Cardiac muscle cell (in vitro differentiated cells and primary cell): ENCODE measurements around the gene RASA3. TPM values are rescaled to one million over a fixed set of nuclear protein-coding genes. Genes with fewer than 3 reads are reported as not detected.

Source experiments
- DNase-seq, 2 donors: peaks; one replicate each; pipeline versions ENCODE4 v3.0.0 to v3.0.0-alpha.2; 2010 to 2017; ENCODE audit warnings: low read depth in 1 of 2, low spot score in 1 of 2
- H3K27ac ChIP-seq: fragments of 200-600 bp; sonication (generic); 2 replicates; pipeline ENCODE4 v1.5.1; 2016
- H3K27me3 ChIP-seq: fragments of 200-600 bp; sonication (generic); 2 replicates; pipeline ENCODE4 v1.6.0; 2016; ENCODE audit warnings: control low read depth
- H3K36me3 ChIP-seq: fragments of 200-600 bp; sonication (generic); 2 replicates; pipeline ENCODE4 v1.5.1; 2016; ENCODE audit warnings: control low read depth
- H3K4me1 ChIP-seq: fragments of 200-600 bp; sonication (generic); 2 replicates; pipeline ENCODE4 v1.8.1; 2017; ENCODE audit warnings: low read depth, mild to moderate bottlenecking, mixed run types
- H3K4me3 ChIP-seq: fragments of 200-600 bp; sonication (generic); 2 replicates; pipeline ENCODE4 v1.5.1; 2016; ENCODE audit warnings: mild to moderate bottlenecking
- H3K9me3 ChIP-seq: fragments of 200-600 bp; sonication (generic); 2 replicates; pipeline ENCODE4 v1.5.1; 2017; ENCODE audit warnings: low read depth, mild to moderate bottlenecking, control low read depth
- polyA plus RNA-seq: library from polyadenylated mRNA; unstranded; fragments of >200 nt; fragmentation: Nextera tagmentation; extraction: Ambion mirVana; gene quantifications from 2 replicates; pipeline ENCODE4 v1.2.1, GENCODE V29; 2016
- total RNA-seq: library from RNA; depleted of rRNA; stranded (reverse); fragments of >200 nt; gene quantifications from 2 replicates; pipeline ENCODE4 v1.2.3, GENCODE V29; 2016
- TF ChIP-seq, protein P1 (sequence below): IDR thresholded peaks from 2 replicates; pipeline ENCODE4 v1.5.1; 2012; ENCODE audit warnings: low read depth, mild to moderate bottlenecking, low read length

Gene RASA3
- total and polyA plus RNA-seq, 2 experiments from 2014 or later = 14.0 to 26.0 TPM

DNA sequence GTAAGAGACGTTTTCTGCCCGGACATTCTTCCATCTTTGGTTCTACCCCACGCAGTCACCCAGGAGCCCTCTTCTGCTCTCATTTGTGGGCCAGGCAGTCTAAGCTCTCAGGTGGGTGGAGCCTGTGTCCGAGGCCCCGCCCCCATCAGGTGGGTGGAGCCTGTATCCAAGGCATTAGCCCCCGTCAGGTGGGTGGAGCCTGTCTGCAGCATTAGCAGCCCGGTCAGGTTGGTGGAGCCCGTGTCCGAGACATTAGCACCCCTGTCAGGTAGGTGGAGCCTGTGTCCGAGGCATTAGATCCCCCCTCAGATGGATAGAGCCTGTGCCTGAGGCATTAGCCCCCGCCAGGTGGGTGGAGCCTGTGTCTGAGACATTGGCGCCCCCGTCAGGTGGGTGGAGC lies 113.1 kb downstream of the RASA3 start:
- H3K36me3 ChIP-seq = no peaks in the 10 kb centered on the region
- H3K4me1 ChIP-seq = no peaks in the 10 kb centered on the region
- no peaks in the 10 kb centered on the region for H3K9me3 ChIP-seq
- H3K4me3 ChIP-seq = no peak overlapping the region
- no peak overlapping the region for H3K27ac ChIP-seq
- no peak for DNase-seq
- TF ChIP-seq, protein P1, sequence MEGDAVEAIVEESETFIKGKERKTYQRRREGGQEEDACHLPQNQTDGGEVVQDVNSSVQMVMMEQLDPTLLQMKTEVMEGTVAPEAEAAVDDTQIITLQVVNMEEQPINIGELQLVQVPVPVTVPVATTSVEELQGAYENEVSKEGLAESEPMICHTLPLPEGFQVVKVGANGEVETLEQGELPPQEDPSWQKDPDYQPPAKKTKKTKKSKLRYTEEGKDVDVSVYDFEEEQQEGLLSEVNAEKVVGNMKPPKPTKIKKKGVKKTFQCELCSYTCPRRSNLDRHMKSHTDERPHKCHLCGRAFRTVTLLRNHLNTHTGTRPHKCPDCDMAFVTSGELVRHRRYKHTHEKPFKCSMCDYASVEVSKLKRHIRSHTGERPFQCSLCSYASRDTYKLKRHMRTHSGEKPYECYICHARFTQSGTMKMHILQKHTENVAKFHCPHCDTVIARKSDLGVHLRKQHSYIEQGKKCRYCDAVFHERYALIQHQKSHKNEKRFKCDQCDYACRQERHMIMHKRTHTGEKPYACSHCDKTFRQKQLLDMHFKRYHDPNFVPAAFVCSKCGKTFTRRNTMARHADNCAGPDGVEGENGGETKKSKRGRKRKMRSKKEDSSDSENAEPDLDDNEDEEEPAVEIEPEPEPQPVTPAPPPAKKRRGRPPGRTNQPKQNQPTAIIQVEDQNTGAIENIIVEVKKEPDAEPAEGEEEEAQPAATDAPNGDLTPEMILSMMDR = no peak
- no peaks in the 10 kb centered on the region for H3K27me3 ChIP-seq

DNA sequence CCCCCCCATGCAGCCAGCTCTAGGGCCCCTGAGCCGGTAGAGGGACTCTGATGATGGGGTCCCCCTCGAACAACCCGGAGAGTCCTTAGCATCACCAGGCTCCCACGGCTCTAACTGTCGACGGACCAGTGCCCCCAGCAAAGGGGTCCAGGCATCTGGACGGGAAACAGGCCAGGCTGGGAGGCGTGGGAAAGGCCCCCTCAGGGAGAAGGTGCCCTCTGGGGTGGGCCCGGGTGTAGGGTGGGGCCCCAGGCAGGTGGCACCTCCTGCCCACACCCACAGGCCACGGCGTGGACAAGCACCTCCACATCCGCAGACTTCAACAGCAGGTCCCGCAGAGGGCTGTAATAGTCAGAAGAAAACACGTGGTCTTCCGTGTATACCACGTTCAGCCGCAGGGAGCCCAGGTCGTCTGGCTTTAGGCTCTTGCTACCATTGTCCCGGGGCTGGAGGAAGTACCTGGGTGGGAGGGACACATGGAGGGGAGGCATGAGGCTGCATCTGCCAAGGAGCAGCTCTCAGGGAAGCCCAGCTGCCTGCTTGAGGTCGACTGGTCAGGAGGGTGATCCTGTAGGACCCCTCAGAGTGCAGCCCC lies 113.9 kb downstream of the RASA3 start:
- Histone ChIP-seq H3K27me3 (no peaks in the 10 kb centered on the region), H3K4me3 (no peak overlapping the region), H3K9me3 (no peaks in the 10 kb centered on the region), H3K36me3 (no peaks in the 10 kb centered on the region), H3K27ac (no peak overlapping the region), H3K4me1 (no peaks in the 10 kb centered on the region)
- TF ChIP-seq, protein P1 = no peak
- DNase-seq = no peak

DNA sequence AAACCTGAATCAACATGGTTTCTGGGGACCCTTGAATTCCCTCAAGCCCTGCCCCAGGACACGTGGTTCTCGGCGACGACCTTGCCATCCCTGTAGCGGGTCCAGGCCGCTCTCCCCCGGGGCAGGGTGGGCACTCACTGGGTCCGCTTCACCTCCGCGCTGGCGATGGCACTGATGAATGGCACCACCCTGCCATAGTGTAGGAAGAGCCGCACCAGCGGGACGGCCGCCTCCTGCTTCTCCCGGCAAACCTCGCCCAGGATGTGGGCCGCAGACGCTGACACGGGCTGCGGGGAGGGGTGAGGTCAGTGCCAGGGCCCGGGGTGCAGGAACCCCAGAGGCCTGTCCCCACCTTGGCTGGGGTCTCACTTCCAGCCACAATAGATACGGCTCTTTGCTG lies 114.5 kb downstream of the RASA3 start:
- no peak overlapping the region for H3K4me3 ChIP-seq
- DNase-seq = no peak
- H3K9me3 ChIP-seq = no peaks in the 10 kb centered on the region
- H3K27me3 ChIP-seq = no peaks in the 10 kb centered on the region
- no peaks in the 10 kb centered on the region for H3K36me3 ChIP-seq
- no peak overlapping the region for H3K27ac ChIP-seq
- H3K4me1 ChIP-seq = no peaks in the 10 kb centered on the region
- TF ChIP-seq, protein P1 = no peak

DNA sequence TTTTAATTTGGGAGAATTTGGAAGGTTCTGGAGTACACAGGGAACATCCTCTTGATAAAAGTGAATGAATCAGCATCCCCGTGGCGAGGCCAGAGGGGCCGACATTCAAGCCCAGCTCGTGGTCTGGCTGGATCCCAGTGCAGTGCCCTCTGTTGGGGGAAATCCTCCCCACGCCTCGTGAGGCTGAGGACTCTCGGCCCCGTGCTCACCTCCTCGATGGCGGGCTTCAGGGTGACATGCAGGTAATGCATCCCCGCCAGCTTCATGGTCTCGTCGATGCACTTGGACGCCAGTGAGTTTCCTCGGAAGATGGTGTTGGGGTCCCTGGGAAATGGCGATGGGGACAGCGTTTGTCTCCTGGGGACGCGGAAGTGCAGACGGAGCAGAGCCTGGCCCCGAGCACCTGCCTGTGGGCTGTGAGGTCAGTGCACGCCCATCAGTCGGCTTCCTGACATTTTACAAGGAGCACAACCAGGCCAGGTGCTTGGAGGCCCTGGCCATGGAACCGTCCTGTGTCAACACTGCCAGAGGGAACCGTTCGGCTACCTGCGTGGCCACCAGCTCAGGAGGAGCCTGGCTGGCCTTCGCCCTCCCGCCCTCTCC lies 115.3 kb downstream of the RASA3 start:
- TF ChIP-seq, protein P1 = peak; percentile 45
- H3K27ac ChIP-seq = no peak overlapping the region

DNA sequence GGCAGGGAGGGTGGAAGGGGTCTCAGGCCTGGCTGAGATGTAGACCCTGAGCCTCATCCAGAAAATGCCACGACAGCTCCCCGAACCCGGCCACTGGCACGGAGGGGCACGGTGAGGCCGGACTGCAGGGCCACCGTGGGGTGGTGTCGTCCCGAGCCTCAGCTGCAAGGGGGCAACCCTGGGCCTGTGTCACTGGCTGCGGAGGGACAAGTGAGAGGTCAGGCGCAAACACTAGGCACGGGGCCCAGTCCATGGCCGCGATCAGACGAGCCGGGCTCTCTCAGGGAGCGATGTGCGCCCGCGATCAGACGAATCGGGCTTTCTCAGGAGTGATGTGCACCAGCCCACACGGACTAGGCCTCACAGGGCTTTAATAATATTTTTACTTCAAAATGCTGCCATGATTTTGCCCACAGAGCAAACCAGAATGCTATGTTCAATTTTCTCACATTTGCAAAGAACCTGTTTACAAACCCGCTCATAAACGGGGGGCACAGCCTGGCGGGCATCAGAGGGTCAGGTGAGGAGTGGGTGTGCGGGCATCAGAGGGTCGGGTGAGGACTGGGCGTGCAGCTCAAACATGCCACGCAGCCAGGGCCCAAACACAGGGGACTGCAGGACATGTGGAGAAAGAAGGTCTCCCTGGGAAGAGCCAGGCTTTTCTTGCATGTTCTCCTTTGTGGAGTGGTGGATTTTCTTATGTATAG lies 115.9 kb downstream of the RASA3 start:
- TF ChIP-seq, protein P1 = no peak
- Histone ChIP-seq H3K36me3 (no peaks in the 10 kb centered on the region), H3K9me3 (no peaks in the 10 kb centered on the region), H3K27me3 (no peaks in the 10 kb centered on the region), H3K4me1 (no peaks in the 10 kb centered on the region), H3K4me3 (no peak overlapping the region), H3K27ac (no peak overlapping the region)
- DNase-seq = no peak

More for the DNA sequence above, 115.3 kb downstream of the RASA3 start:
- H3K4me3 ChIP-seq = no peak overlapping the region
- H3K36me3 ChIP-seq = no peaks in the 10 kb centered on the region
- H3K9me3 ChIP-seq = no peaks in the 10 kb centered on the region
- peak in 1 of 2 donors; percentile 60 for DNase-seq
- H3K4me1 ChIP-seq = no peaks in the 10 kb centered on the region
- no peaks in the 10 kb centered on the region for H3K27me3 ChIP-seq
